Keratinocyte (primary cell): ENCODE data around the gene MTA2. TPM values are rescaled to one million over a fixed set of nuclear protein-coding genes. Genes with fewer than 3 reads are reported as not detected.

ENCODE experiments used
- DNase-seq: peaks from one replicate; pipeline ENCODE4 v3.0.0-alpha.2; 2011; ENCODE audit warnings: low read depth, missing footprints, low spot score
- FAIRE-seq: peaks from 2 replicates; lab custom pipeline; 2011; peaks lifted over from hg19 to GRCh38; lab: Jason Lieb, UNC
- H2AFZ ChIP-seq: 2 replicates; pipeline ENCODE4 v1.6.0; 2012; ENCODE audit warnings: low read length, control low read depth, inconsistent platforms; ENCODE audit not compliant: control insufficient read depth
- H3K27ac ChIP-seq: 2 replicates; pipeline ENCODE4 v1.5.1; 2011; ENCODE audit warnings: low read length; ENCODE audit not compliant: control insufficient read depth, insufficient read depth
- H3K27me3 ChIP-seq: 3 replicates; pipeline ENCODE4 v1.6.0; 2011; ENCODE audit warnings: low read length; ENCODE audit not compliant: control insufficient read depth, insufficient read depth; ENCODE audit errors: extremely low read depth
- H3K36me3 ChIP-seq, 2 experiments: 2 replicates in 1 of 2; 3 replicates in 1 of 2; pipeline ENCODE4 v1.5.1; 2011; ENCODE audit warnings: low read length in 2 of 2, mild to moderate bottlenecking in 1 of 2; ENCODE audit not compliant: control insufficient read depth in 2 of 2, insufficient read depth in 2 of 2; ENCODE audit errors: extremely low read depth in 1 of 2
- H3K4me1 ChIP-seq: 3 replicates; pipeline ENCODE4 v1.5.1; 2011; ENCODE audit warnings: low read length; ENCODE audit not compliant: control insufficient read depth, insufficient read depth; ENCODE audit errors: extremely low read depth
- H3K4me2 ChIP-seq: 3 replicates; pipeline ENCODE4 v1.6.0; 2011; ENCODE audit warnings: low read depth, low read length; ENCODE audit not compliant: control insufficient read depth, insufficient read depth; ENCODE audit errors: extremely low read depth
- H3K4me3 ChIP-seq, 3 experiments: fragments of 200-600 bp in 1 of 3; sonication (generic) in 1 of 3; 2 replicates in 2 of 3; 3 replicates in 1 of 3; pipeline ENCODE4 v1.5.1; 2011 to 2016; ENCODE audit warnings: low read length in 3 of 3, mild to moderate bottlenecking in 3 of 3, control low read depth in 2 of 3, inconsistent platforms in 1 of 3, low read depth in 1 of 3, mixed read lengths in 1 of 3, mixed run types in 1 of 3, moderate library complexity in 1 of 3; ENCODE audit not compliant: control insufficient read depth in 2 of 3, insufficient read depth in 2 of 3; ENCODE audit errors: extremely low read depth in 1 of 3
- H3K79me2 ChIP-seq: 2 replicates; pipeline ENCODE4 v1.6.0; 2012; ENCODE audit warnings: low read length; ENCODE audit not compliant: control insufficient read depth, insufficient read depth
- H3K9ac ChIP-seq: 3 replicates; pipeline ENCODE4 v1.6.0; 2011; ENCODE audit warnings: low read length; ENCODE audit not compliant: control insufficient read depth, insufficient read depth; ENCODE audit errors: extremely low read depth
- H3K9me1 ChIP-seq: 3 replicates; pipeline ENCODE4 v1.6.0; 2011; ENCODE audit warnings: low read length; ENCODE audit not compliant: control insufficient read depth, insufficient read depth; ENCODE audit errors: extremely low read depth
- H3K9me3 ChIP-seq: 2 replicates; pipeline ENCODE4 v1.5.1; 2012; ENCODE audit warnings: low read depth, low read length; ENCODE audit not compliant: control insufficient read depth
- H4K20me1 ChIP-seq: 3 replicates; pipeline ENCODE4 v1.6.0; 2011; ENCODE audit warnings: low read length; ENCODE audit not compliant: control insufficient read depth, insufficient read depth; ENCODE audit errors: extremely low read depth
- EZH2 ChIP-seq: IDR thresholded peaks from one replicate; pipeline ENCODE4 v1.6.1; 2012; ENCODE audit warnings: inconsistent platforms, mild to moderate bottlenecking, low read length, moderate library complexity
- dilution Hi-C: fragments of 300-500 bp; cut with MboI; formaldehyde crosslinking; loops from one replicate; pipeline ENCODE4 v1.7.0; 2020; ENCODE audit warnings: low sequenced_read_pairs; ENCODE audit not compliant: extremely low pct_ligation_motif_present
- polyA plus RNA-seq, 5 experiments: library from polyadenylated mRNA; depleted of rRNA in 3 of 5; stranded (reverse) in 3 of 5; stranded (forward) in 1 of 5; unstranded in 1 of 5; fragments of >200 nt; gene quantifications; 1 replicate in 1 of 5; 2 replicates in 3 of 5; 3 replicates in 1 of 5; pipeline versions ENCODE4 v1.2.1 to v1.2.3, GENCODE V29; 2011 to 2012; ENCODE audit warnings: missing spikeins in 2 of 5, low read depth in 1 of 5, low replicate concordance in 1 of 5
- TF ChIP-seq, protein P1 (sequence below), 3 experiments: IDR thresholded peaks in 1 of 3; conservative IDR thresholded peaks in 1 of 3; optimal IDR thresholded peaks in 1 of 3; 2 replicates in 2 of 3; 3 replicates in 1 of 3; pipeline versions ENCODE3 to v1.5.1; 2011; ENCODE audit warnings: low read length in 3 of 3, mild to moderate bottlenecking in 3 of 3, moderate library complexity in 2 of 3, control low read depth in 1 of 3, inconsistent platforms in 1 of 3; ENCODE audit not compliant: insufficient read depth in 2 of 3; ENCODE audit errors: extremely low read depth in 1 of 3

Gene MTA2
- polyA plus RNA-seq, 1 donor (not counting 4 experiments of a cell fraction or from before 2014, with no cell fraction given): 39.7 TPM

GRCh38 chr11:62622476-62623089, 20.9 kb upstream of the MTA2 start:
- TF ChIP-seq EZH2: no peak
- TF ChIP-seq, protein P1, sequence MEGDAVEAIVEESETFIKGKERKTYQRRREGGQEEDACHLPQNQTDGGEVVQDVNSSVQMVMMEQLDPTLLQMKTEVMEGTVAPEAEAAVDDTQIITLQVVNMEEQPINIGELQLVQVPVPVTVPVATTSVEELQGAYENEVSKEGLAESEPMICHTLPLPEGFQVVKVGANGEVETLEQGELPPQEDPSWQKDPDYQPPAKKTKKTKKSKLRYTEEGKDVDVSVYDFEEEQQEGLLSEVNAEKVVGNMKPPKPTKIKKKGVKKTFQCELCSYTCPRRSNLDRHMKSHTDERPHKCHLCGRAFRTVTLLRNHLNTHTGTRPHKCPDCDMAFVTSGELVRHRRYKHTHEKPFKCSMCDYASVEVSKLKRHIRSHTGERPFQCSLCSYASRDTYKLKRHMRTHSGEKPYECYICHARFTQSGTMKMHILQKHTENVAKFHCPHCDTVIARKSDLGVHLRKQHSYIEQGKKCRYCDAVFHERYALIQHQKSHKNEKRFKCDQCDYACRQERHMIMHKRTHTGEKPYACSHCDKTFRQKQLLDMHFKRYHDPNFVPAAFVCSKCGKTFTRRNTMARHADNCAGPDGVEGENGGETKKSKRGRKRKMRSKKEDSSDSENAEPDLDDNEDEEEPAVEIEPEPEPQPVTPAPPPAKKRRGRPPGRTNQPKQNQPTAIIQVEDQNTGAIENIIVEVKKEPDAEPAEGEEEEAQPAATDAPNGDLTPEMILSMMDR (optimal IDR thresholded peaks at IDR 0.05 in 1 of 3, IDR thresholded peaks at IDR 0.05 in 1 of 3, conservative IDR thresholded peaks at IDR 0.05 in 1 of 3; ENCODE audit: extremely low read depth in 1 of 3, insufficient read depth in 2 of 3, low read length in 3 of 3): no peak
- Histone ChIP-seq H4K20me1 (no peaks in the 10 kb centered on the region), H3K9me1 (no peaks in the 10 kb centered on the region), H3K36me3 (peaks cover 16 to 25% of the 10 kb centered on the region in 2 experiments), H3K27me3 (no peaks in the 10 kb centered on the region), H3K27ac (peak overlapping the region; percentile 95), H3K9ac (peak overlapping the region; percentile 85), H3K9me3 (no peaks in the 10 kb centered on the region), H3K4me1 (peaks cover 25% of the 10 kb centered on the region), H3K4me2 (peak overlapping the region; percentile 50), H2AFZ (peak overlapping the region; percentile 36), H3K4me3 (no peak overlapping the region), H3K79me2 (no peaks in the 10 kb centered on the region)
- no peak for DNase-seq
- dilution Hi-C loops: no loop called here
- no peak for FAIRE-seq

DNA sequence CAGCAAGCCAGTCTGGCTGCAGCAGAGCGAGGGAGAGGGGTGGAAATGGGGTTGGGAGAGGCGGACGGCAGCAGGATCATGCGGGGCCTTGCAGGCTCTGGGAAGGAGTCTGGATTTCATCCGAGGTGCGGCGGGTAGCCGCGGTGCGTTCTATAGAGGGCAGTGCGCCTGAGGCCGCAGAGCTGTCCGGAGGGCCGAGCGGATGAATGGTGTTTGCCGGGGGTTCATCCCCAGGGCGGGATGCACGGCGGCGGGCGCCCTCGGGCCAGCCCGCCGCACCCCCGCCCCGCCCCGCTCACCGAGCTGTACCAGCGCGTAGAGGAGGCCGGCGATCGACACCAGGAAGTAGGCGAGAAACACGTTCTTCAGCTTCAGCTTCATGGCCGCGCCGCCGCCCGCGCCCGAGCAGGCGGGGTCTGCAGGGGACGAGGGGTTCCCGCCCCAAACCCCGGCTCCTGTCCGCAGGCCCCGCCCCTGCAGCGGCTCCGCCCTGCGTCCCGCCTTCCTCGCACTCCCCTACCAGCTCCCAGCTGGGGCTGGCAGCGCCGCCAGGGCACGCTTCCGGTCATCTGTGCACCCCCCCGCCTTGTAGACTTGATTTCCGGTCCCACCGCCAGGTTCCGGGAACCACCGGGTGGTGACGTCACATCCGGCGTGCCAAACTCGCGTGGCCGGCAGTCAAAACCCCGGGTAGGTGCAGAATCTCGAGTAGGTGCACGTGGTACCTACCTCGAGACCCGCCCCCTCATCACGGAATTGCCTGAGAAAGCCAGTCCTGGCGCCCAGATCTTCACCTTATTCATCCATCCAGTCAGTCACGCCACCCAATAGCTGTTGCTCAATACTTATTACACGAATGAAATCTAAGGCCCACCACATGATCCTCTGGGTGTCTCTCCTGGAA, 20.2 kb upstream of the MTA2 start, which contains the start of gene B3GAT3:
TSS of gene B3GAT3 (minus strand) at position 420 of the 904 bp plus-strand sequence. CDS start at position 381, 39 bp downstream.
- peaks cover 25% of the 10 kb centered on the region for H3K4me1 ChIP-seq
- H4K20me1 ChIP-seq: no peaks in the 10 kb centered on the region
- peak within 1 kb of the TSS; percentile 85 for H3K9ac ChIP-seq
- H3K36me3 ChIP-seq: peaks cover 14 to 25% of the 10 kb centered on the region in 2 experiments
- TF ChIP-seq, protein P1 (optimal IDR thresholded peaks at IDR 0.05 in 1 of 3, IDR thresholded peaks at IDR 0.05 in 1 of 3, conservative IDR thresholded peaks at IDR 0.05 in 1 of 3; ENCODE audit: extremely low read depth in 1 of 3, insufficient read depth in 2 of 3, low read length in 3 of 3): no peak
- TF ChIP-seq EZH2: no peak
- peak; percentile 95 for DNase-seq
- no peaks in the 10 kb centered on the region for H3K9me1 ChIP-seq
- dilution Hi-C loops: no loop called here
- H3K9me3 ChIP-seq: no peaks in the 10 kb centered on the region
- peak within 1 kb of the TSS; percentile 36 for H2AFZ ChIP-seq
- H3K27ac ChIP-seq: peak within 1 kb of the TSS; percentile 95
- H3K79me2 ChIP-seq: no peaks in the 10 kb centered on the region
- no peaks in the 10 kb centered on the region for H3K27me3 ChIP-seq
- H3K4me2 ChIP-seq: peak within 1 kb of the TSS; percentile 86
- FAIRE-seq: no peak
- peak within 1 kb of the TSS; percentile 58 to 92 (median 83) for H3K4me3 ChIP-seq
